ENCODE data around the gene GRAMD4. TPM values are rescaled to one million over a fixed set of nuclear protein-coding genes. Genes with fewer than 3 reads are reported as not detected.

GRAMD4 gene
- total RNA-seq, 5 donors from 2014 or later (not counting 1 experiment from before 2014, with no cell fraction given): 8.8 to 24.3 (median 22.9) TPM

DNA sequence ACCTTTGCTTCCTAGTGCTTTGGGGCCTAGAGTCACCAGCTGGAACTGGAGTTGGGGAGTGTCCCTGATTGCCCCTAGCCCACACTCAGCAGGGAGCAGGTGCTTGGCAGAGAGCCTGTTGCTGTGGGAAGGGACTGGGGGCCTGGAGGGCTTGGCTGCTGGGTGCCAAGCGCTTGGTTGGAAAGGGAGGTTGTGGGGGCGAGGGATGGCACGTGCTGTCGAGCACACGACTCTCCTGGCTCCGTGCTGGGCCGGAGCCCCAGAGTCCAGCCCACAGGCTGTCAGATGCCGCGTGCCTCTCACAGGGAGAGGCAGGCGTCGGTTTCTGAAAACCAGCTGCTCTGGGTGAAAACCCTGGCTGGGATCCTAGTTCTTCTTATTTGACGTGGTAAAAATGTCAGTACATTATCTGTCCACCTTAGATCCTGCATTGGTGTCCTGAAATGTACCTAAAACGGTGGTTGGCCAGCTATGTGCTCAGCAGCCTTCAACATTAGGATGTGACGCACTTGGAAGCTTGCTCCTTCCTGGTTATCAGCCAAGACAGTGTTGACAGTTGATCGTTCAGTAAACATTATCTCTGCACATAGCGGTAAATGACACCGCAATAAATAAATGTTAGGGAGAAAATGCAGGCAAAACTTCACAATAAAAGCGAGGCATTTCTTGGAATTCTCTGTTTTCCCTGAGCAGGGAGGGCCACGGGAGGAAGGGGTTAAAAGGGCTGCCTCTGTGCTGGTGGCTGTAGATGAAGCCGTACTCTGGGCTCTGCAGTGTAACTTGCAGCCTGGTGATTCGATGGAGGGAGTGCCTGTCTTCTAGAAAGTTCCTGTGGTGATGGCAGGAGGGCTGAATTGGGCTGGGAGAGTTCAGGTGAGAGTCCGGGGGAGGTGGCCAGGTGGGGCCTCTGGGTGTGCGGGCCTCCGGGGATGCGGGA lies 29.2 kb downstream of the GRAMD4 start:
- no peak for ATAC-seq (replicated peaks in 1 of 4)
- no peak overlapping the region for H3K27ac ChIP-seq (ENCODE audit: low read length)
- WGBS (ENCODE audit: insufficient coverage): 84% methylated on average over 24 of the region's 25 CpGs

DNA sequence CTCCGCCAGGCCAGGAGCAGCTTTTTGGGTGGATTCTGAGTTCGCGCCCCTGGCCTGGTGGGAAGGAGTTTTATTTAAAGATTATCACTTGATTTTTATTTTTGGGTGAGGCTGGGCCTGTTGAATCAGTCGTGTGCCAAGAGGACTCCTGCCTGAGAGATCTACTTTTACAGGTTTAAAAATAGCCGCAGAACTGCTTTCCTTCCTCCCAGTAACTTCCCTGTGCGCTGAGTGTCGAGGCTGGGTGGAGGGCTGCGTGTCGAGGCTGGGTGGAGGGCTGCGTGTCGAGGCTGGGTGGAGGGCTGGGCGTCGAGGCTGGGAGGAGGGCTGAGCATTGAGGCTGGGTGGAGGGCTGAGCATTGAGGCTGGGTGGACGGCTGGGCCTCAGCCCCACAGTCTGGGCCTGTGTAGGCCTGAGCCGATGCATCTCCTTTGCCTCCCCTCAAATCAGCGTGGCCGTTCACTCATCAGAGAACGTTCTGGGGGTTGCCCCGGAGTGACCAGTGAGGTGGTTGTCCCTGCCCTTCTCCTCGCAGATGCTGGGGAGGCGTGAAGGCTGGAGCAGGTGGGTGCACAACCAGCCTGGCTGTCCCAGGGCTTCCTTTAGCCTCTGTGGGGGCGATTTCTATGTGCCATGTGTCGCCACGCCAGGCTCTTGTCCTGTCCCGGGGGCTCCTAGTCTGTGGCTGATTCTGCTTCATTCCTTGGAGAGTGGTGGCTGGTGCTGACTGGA lies 30.1 kb downstream of the GRAMD4 start:
- no peaks in the 10 kb centered on the region for H3K36me3 Mint-ChIP-seq
- peaks cover 8 to 22% (median 20%) of the 10 kb centered on the region in 3 donors for H3K4me1 Mint-ChIP-seq
- ATAC-seq (replicated peaks in 1 of 4): no peak
- WGBS (ENCODE audit: insufficient coverage): 84% methylated on average over 19 of the region's 25 CpGs
- H3K27ac Mint-ChIP-seq: no peak overlapping the region
- Histone ChIP-seq H3K9me3 (no peaks in the 10 kb centered on the region), H3K27me3 (replicated peaks in 1 of 2; ENCODE audit: control insufficient read depth in 2 of 2, extremely low read depth in 1 of 2, insufficient read depth in 2 of 2, low read length in 1 of 2) (no peaks in the 10 kb centered on the region), H3K36me3 (ENCODE audit: control insufficient read depth in 2 of 2, extremely low read depth in 1 of 2, insufficient read depth in 1 of 2, low read length in 1 of 2) (peaks cover 0 to 5% of the 10 kb centered on the region in 2 donors), H3K27ac (ENCODE audit: low read length) (no peak overlapping the region), H3K4me3 (ENCODE audit: control insufficient read depth in 1 of 2, extremely low read depth in 1 of 2, low read length in 1 of 2) (no peak overlapping the region), H3K4me1 (ENCODE audit: control insufficient read depth in 1 of 2, extremely low read depth in 1 of 2, insufficient read depth in 2 of 2, low read length in 2 of 2) (peaks cover 0 to 16% of the 10 kb centered on the region in 2 experiments)
- ChIA-PET POLR2A (no interaction called here), CTCF (no interaction called here)
- H3K9me3 Mint-ChIP-seq: peaks cover 0 to 6% (median 0%) of the 10 kb centered on the region in 3 donors
- no peaks in the 10 kb centered on the region for H3K27me3 Mint-ChIP-seq
- DNase-seq: no peak
- H3K4me3 Mint-ChIP-seq: no peak overlapping the region

More for the DNA sequence above, 29.2 kb downstream of the GRAMD4 start:
- Mint-ChIP-seq H3K36me3 (no peaks in the 10 kb centered on the region), H3K27me3 (no peaks in the 10 kb centered on the region), H3K27ac (no peak overlapping the region), H3K9me3 (peaks cover 0 to 6% (median 0%) of the 10 kb centered on the region in 3 donors), H3K4me3 (no peak overlapping the region), H3K4me1 (peaks cover 8 to 22% (median 22%) of the 10 kb centered on the region in 3 donors)
- no peak for DNase-seq
- H3K36me3 ChIP-seq (ENCODE audit: control insufficient read depth in 2 of 2, extremely low read depth in 1 of 2, insufficient read depth in 1 of 2, low read length in 1 of 2): peaks cover 0 to 5% of the 10 kb centered on the region in 2 donors
- ChIA-PET POLR2A (no interaction called here), CTCF (no interaction called here)
- no peaks in the 10 kb centered on the region for H3K27me3 ChIP-seq (replicated peaks in 1 of 2; ENCODE audit: control insufficient read depth in 2 of 2, extremely low read depth in 1 of 2, insufficient read depth in 2 of 2, low read length in 1 of 2)
- H3K9me3 ChIP-seq: no peaks in the 10 kb centered on the region
- H3K4me1 ChIP-seq (ENCODE audit: control insufficient read depth in 1 of 2, extremely low read depth in 1 of 2, insufficient read depth in 2 of 2, low read length in 2 of 2): peaks cover 0 to 16% of the 10 kb centered on the region in 2 experiments
- no peak overlapping the region for H3K4me3 ChIP-seq (ENCODE audit: control insufficient read depth in 1 of 2, extremely low read depth in 1 of 2, low read length in 1 of 2)

DNA sequence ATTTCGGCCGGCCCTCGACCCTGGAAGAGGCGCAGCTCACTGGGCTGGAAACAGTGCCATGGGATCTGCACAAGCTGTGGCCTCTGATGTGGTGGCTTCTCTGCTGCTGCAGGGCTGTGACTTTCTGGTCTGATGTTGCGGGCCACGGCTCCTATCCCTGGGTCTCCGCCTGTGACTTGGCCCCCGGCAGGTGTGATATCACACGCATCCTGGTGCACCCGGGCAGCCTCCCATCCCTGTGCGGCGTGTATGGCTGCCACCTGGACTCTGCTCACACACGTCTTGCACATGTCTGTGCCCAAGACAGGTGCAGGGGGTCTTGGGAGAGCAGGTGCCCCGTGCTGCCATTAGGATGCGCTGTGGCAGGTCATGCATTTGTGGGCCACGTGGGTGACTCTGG lies 31.1 kb downstream of the GRAMD4 start:
- Histone ChIP-seq H3K4me1 (ENCODE audit: control insufficient read depth in 1 of 2, extremely low read depth in 1 of 2, insufficient read depth in 2 of 2, low read length in 2 of 2) (peaks cover 0 to 16% of the 10 kb centered on the region in 2 experiments), H3K27ac (ENCODE audit: low read length) (no peak overlapping the region), H3K4me3 (ENCODE audit: control insufficient read depth in 1 of 2, extremely low read depth in 1 of 2, low read length in 1 of 2) (no peak overlapping the region), H3K27me3 (replicated peaks in 1 of 2; ENCODE audit: control insufficient read depth in 2 of 2, extremely low read depth in 1 of 2, insufficient read depth in 2 of 2, low read length in 1 of 2) (no peaks in the 10 kb centered on the region), H3K9me3 (no peaks in the 10 kb centered on the region), H3K36me3 (ENCODE audit: control insufficient read depth in 2 of 2, extremely low read depth in 1 of 2, insufficient read depth in 1 of 2, low read length in 1 of 2) (no peaks in the 10 kb centered on the region)
- H3K4me3 Mint-ChIP-seq: no peak overlapping the region
- H3K27ac Mint-ChIP-seq: no peak overlapping the region
- ChIA-PET POLR2A (no interaction called here), CTCF (no interaction called here)
- H3K4me1 Mint-ChIP-seq: peaks cover 8 to 22% (median 20%) of the 10 kb centered on the region in 3 donors
- H3K27me3 Mint-ChIP-seq: no peaks in the 10 kb centered on the region
- DNase-seq (no peak), ATAC-seq (replicated peaks in 1 of 4) (no peak)
- no peaks in the 10 kb centered on the region for H3K36me3 Mint-ChIP-seq
- H3K9me3 Mint-ChIP-seq: peaks cover 0 to 6% (median 0%) of the 10 kb centered on the region in 3 donors
- WGBS (ENCODE audit: insufficient coverage): 90% methylated on average over 16 of the region's 16 CpGs

DNA sequence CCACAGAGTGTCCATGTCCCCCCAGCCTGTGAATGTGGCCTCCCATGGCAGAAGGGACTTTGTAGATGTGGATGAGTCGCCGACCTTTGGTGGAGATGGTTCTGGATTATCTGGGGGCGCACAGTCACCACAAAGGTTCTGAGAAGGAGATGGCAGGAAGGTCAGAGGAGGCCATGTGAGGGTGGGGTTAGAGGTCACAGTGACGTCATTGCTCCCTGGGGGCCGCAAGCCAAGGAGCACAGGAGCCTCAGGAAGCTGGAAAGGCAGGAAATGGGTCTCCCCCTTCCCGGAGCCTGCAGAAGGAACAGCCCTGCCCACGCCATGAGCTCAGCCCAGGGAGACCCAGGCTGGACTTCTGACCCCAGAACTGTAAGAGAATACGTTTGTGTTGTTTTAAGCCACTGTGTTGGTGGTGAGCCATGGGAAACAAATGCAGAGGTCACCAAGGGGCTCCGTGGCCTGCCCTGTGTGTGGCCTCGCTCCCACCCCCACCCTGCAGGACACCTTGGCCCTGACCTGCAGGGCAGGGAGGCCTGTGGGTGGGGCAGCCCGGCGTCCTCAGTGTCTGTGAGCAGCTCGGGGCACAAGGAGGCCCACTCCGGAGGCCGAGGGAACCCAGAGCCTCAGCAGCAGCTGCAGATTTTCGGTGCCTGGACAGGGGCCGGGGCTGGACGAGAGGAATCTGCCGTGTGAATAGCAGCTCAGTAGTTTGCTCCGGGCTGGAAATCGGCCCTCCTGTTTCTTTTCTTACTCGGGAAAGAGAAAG lies 32.1 kb downstream of the GRAMD4 start:
- peaks cover 8 to 22% (median 20%) of the 10 kb centered on the region in 3 donors for H3K4me1 Mint-ChIP-seq
- Histone ChIP-seq H3K36me3 (ENCODE audit: control insufficient read depth in 2 of 2, extremely low read depth in 1 of 2, insufficient read depth in 1 of 2, low read length in 1 of 2) (no peaks in the 10 kb centered on the region), H3K9me3 (no peaks in the 10 kb centered on the region), H3K4me1 (ENCODE audit: control insufficient read depth in 1 of 2, extremely low read depth in 1 of 2, insufficient read depth in 2 of 2, low read length in 2 of 2) (peaks cover 0 to 16% of the 10 kb centered on the region in 2 experiments), H3K4me3 (ENCODE audit: control insufficient read depth in 1 of 2, extremely low read depth in 1 of 2, low read length in 1 of 2) (no peak overlapping the region), H3K27me3 (replicated peaks in 1 of 2; ENCODE audit: control insufficient read depth in 2 of 2, extremely low read depth in 1 of 2, insufficient read depth in 2 of 2, low read length in 1 of 2) (no peaks in the 10 kb centered on the region), H3K27ac (ENCODE audit: low read length) (no peak overlapping the region)
- DNase-seq (no peak), ATAC-seq (replicated peaks in 1 of 4) (no peak)
- H3K27ac Mint-ChIP-seq: no peak overlapping the region
- H3K4me3 Mint-ChIP-seq: no peak overlapping the region
- ChIA-PET CTCF (no interaction called here), POLR2A (no interaction called here)
- H3K36me3 Mint-ChIP-seq: no peaks in the 10 kb centered on the region
- no peaks in the 10 kb centered on the region for H3K27me3 Mint-ChIP-seq
- peaks cover 0 to 6% (median 0%) of the 10 kb centered on the region in 3 donors for H3K9me3 Mint-ChIP-seq
- 90% methylated on average over 19 of the region's 22 CpGs for WGBS (ENCODE audit: insufficient coverage)

DNA sequence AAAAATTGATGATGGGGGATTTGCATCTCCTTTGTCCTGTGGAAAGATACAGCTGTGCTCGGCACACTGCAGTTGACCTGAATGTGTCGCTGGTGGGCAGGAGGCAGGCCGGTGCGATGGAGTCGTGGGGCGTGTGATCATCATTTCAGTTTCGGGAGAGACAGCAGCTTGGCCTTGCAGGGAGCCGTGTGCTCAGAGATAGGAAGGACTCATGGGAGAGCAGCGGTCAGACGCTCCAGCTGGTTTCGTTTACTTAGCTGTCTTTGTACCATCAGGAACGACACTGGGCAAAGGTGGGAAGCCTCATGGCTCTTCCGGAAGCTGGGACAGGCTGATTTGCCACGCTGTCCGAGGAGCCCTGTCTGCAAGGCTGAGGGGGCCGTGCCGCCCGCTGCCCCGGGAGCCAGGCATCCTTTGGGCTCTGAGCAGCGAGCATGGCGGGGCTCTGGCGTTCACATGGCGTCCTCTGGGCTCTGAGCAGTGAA lies 32.7 kb downstream of the GRAMD4 start:
- Mint-ChIP-seq H3K9me3 (peaks cover 0 to 6% (median 0%) of the 10 kb centered on the region in 3 donors), H3K4me3 (no peak overlapping the region), H3K36me3 (no peaks in the 10 kb centered on the region), H3K27me3 (no peaks in the 10 kb centered on the region), H3K4me1 (peaks cover 8 to 22% (median 20%) of the 10 kb centered on the region in 3 donors), H3K27ac (no peak overlapping the region)
- Histone ChIP-seq H3K4me3 (ENCODE audit: control insufficient read depth in 1 of 2, extremely low read depth in 1 of 2, low read length in 1 of 2) (no peak overlapping the region), H3K36me3 (ENCODE audit: control insufficient read depth in 2 of 2, extremely low read depth in 1 of 2, insufficient read depth in 1 of 2, low read length in 1 of 2) (no peaks in the 10 kb centered on the region), H3K9me3 (no peaks in the 10 kb centered on the region), H3K27me3 (replicated peaks in 1 of 2; ENCODE audit: control insufficient read depth in 2 of 2, extremely low read depth in 1 of 2, insufficient read depth in 2 of 2, low read length in 1 of 2) (no peaks in the 10 kb centered on the region), H3K4me1 (ENCODE audit: control insufficient read depth in 1 of 2, extremely low read depth in 1 of 2, insufficient read depth in 2 of 2, low read length in 2 of 2) (peaks cover 0 to 16% of the 10 kb centered on the region in 2 experiments), H3K27ac (ENCODE audit: low read length) (no peak overlapping the region)
- ChIA-PET POLR2A (no interaction called here), CTCF (no interaction called here)
- DNase-seq (no peak), ATAC-seq (replicated peaks in 1 of 4) (no peak)
- 93% methylated on average over 21 of the region's 23 CpGs for WGBS (ENCODE audit: insufficient coverage)

DNA sequence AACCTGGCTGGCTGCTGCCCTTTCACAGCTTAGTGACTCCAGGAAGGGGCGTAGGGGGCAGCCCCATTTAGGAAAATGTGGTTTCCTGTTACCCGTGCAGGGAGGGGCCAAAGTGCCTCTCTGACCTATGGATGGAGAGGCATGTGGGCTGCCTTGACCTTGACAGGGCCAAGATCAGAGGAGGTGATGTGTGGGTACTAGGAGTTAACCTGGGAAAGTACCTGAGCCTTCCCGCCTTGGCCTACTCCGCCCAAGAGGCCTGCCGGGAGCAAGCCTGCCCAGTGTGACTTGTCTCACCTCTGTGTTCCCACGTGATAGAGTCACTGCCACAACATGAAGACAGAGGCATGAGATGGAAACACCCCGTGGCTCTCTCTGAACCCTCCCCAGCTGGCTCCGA lies 33.4 kb downstream of the GRAMD4 start:
- no peaks in the 10 kb centered on the region for H3K9me3 ChIP-seq
- ATAC-seq (replicated peaks in 1 of 4) (no peak), DNase-seq (peak in 2 of 35 experiments; percentile 11 to 17)
- Mint-ChIP-seq H3K4me1 (peaks cover 8 to 22% (median 20%) of the 10 kb centered on the region in 3 donors), H3K36me3 (no peaks in the 10 kb centered on the region), H3K27ac (no peak overlapping the region), H3K4me3 (no peak overlapping the region), H3K9me3 (no peaks in the 10 kb centered on the region), H3K27me3 (no peaks in the 10 kb centered on the region)
- CTCF ChIA-PET: no interaction called here
- POLR2A ChIA-PET: no interaction called here
- H3K27ac ChIP-seq (ENCODE audit: low read length): no peak overlapping the region
- peaks cover 0 to 16% of the 10 kb centered on the region in 2 experiments for H3K4me1 ChIP-seq (ENCODE audit: control insufficient read depth in 1 of 2, extremely low read depth in 1 of 2, insufficient read depth in 2 of 2, low read length in 2 of 2)
- H3K27me3 ChIP-seq (replicated peaks in 1 of 2; ENCODE audit: control insufficient read depth in 2 of 2, extremely low read depth in 1 of 2, insufficient read depth in 2 of 2, low read length in 1 of 2): no peaks in the 10 kb centered on the region
- H3K36me3 ChIP-seq (ENCODE audit: control insufficient read depth in 2 of 2, extremely low read depth in 1 of 2, insufficient read depth in 1 of 2, low read length in 1 of 2): no peaks in the 10 kb centered on the region
- 24% methylated on average over 7 of the region's 8 CpGs for WGBS (ENCODE audit: insufficient coverage)
- no peak overlapping the region for H3K4me3 ChIP-seq (ENCODE audit: control insufficient read depth in 1 of 2, extremely low read depth in 1 of 2, low read length in 1 of 2)

Measured in T-cell (primary cell).